ENCODE data around the gene NAALADL1. TPM values are rescaled to one million over a fixed set of nuclear protein-coding genes. Genes with fewer than 3 reads are reported as not detected.
A peak's percentile ranks its signal among the peaks of the same experiment; 100 is the strongest.
"Not testable (repeated sequence)": the region's sequence is repeated elsewhere in the genome, so short reads cannot be mapped to it uniquely, and the experiment has no call there.

NAALADL1 gene
- total RNA-seq, 1 donor from 2014 or later: 56.8 TPM

DNA sequence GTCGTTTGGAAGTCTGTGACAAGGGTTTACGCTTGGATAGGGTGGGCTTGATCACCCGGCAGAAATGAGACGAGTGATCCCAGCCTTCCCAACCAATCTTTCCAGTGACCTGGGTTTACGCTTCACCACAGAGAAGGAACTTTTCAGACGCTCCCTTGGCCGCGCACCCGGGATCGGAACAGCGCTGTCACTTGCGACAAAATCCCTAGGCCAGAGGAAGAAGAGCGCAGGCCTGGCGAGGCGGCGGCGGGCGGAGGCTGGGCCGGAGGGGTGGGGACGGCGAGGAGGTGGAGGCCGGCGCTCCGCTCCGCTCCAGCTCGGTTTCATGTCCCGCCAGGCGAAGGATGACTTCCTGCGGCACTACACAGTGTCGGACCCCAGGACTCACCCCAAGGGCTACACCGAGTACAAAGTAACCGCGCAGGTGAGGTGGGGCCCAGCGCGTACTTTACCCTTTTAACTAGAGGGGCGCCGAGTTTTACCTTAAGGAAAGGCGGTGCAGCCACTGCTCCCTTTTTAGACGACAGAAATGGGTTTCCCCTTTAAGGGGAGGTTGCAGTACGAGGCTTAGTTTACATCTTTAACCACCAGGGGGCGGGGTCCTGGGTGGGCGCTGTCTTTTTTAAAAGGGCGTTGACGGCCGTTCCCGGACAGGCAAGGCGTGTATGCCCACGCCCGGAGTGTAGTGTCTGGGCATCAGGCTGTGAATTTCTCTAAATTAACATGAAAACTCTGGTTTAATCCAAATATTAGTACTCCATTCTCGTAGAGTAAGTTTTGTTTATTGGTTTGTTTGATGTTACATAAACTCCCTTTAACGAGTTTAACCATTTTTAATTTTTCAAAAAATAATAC lies 30.9 kb downstream of the NAALADL1 start, which contains the start of gene SNX15:
Gene SNX15, plus strand, starts transcription at position 227 of the 855 bp plus-strand sequence. Its CDS starts 99 bp downstream, at position 326.
- TF ChIP-seq, protein P1, sequence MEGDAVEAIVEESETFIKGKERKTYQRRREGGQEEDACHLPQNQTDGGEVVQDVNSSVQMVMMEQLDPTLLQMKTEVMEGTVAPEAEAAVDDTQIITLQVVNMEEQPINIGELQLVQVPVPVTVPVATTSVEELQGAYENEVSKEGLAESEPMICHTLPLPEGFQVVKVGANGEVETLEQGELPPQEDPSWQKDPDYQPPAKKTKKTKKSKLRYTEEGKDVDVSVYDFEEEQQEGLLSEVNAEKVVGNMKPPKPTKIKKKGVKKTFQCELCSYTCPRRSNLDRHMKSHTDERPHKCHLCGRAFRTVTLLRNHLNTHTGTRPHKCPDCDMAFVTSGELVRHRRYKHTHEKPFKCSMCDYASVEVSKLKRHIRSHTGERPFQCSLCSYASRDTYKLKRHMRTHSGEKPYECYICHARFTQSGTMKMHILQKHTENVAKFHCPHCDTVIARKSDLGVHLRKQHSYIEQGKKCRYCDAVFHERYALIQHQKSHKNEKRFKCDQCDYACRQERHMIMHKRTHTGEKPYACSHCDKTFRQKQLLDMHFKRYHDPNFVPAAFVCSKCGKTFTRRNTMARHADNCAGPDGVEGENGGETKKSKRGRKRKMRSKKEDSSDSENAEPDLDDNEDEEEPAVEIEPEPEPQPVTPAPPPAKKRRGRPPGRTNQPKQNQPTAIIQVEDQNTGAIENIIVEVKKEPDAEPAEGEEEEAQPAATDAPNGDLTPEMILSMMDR (IDR thresholded peaks at IDR 0.05): peak; percentile 61 to 85 (median 78)
- DNase-seq (ENCODE audit: low spot score in 2 of 2): peak; percentile 72 to 96

DNA sequence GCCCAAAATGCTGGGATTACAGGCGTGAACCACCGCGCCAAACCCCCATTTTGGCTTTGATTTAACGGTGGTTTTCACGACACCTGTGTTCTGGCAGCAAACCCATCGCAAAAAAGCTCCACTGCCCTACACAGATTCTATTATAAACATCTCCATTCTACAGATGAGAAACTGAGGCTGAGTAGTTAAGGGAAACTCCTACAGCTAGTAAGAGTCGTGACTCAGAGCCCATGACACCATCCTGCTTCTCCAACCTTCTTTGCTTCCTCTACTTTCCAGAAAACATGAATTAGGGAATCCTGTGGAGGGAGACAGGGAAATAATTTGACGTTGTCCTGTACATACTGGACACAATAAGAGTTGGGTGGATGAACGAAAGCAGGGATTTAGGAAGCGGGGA lies 31.5 kb downstream of the NAALADL1 start:
- DNase-seq (ENCODE audit: low spot score in 2 of 2): no peak
- H3K36me3 ChIP-seq: peaks cover 7 to 14% of the 10 kb centered on the region in 2 donors
- no peaks in the 10 kb centered on the region for H3K27me3 ChIP-seq
- intact Hi-C loops (cut with DNase I): loop anchor here (1.0 to 5.0 kb wide), 7 partner anchors 13 to 892 kb away; partner anchors contain the start of genes ARL2, ATG2A, C11orf68 and CDCA5
- no peaks in the 10 kb centered on the region for H3K9me3 ChIP-seq
- TF ChIP-seq, protein P1 (IDR thresholded peaks at IDR 0.05): no peak
- H3K4me1 ChIP-seq: peaks cover 4 to 11% of the 10 kb centered on the region in 2 donors
- H3K27ac ChIP-seq: peak overlapping the region; percentile 66 to 83
- peak overlapping the region in 1 of 2 donors; percentile 64 for H3K4me3 ChIP-seq

More for the DNA sequence above, 30.9 kb downstream of the NAALADL1 start, which contains the start of gene SNX15:
- H3K4me1 ChIP-seq: peaks cover 4 to 11% of the 10 kb centered on the region in 2 donors
- peak within 1 kb of the TSS; percentile 66 to 83 for H3K27ac ChIP-seq
- intact Hi-C loops (cut with DNase I): loop anchor here (1.0 to 5.0 kb wide), 8 partner anchors 13 to 891 kb away; partner anchors contain the start of genes ARL2, ATG2A, C11orf68 and CDCA5
- H3K4me3 ChIP-seq: peak within 1 kb of the TSS; percentile 54 to 64
- H3K27me3 ChIP-seq: no peaks in the 10 kb centered on the region
- no peaks in the 10 kb centered on the region for H3K9me3 ChIP-seq
- H3K36me3 ChIP-seq: peaks cover 10 to 17% of the 10 kb centered on the region in 2 donors

DNA sequence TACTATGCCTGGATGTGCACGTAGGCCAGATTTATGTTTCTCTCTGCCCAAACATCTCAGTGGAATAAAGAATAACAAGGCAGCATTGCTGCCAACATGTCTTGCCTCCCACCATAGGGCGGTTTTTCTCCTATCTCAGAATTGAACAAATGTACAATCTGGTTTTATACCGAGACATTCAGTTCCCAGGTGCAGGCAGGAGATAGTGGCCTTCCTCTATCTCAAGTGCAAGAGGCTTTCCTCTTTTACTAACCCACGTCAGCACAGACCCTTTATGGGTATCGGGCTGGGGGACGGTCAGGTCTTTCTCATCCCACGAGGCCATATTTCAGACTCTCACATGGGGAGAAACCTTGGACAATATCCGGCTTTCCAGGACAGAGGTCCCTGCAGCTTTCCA lies 34.9 kb downstream of the NAALADL1 start:
- H3K27me3 ChIP-seq; H3K4me1 ChIP-seq; DNase-seq (ENCODE audit: low spot score in 2 of 2); intact Hi-C loops (cut with DNase I); H3K4me3 ChIP-seq; H3K27ac ChIP-seq; H3K9me3 ChIP-seq: not testable (repeated sequence)
- peaks cover 16 to 30% of the 10 kb centered on the region in 2 donors for H3K36me3 ChIP-seq

DNA sequence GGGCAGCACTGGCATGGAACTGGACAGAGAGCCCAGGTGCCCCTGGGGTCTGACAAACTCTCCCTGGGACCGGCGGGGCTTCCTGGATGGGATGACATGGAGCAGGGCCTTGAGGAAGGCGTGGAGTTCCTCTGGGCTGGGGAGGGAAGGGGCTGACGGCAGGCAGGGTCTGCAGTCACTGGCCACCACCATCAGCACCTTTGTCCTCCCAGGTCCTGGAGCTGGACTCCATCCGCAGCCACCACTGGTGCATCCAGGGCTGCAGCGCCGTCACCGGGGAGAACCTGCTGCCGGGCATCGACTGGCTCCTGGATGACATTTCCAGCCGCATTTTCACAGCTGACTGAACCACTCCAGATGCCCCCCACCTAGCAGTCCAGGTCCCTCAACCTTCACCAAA lies 36.8 kb downstream of the NAALADL1 start:
- intact Hi-C loops (cut with DNase I): no loop called here
- Histone ChIP-seq H3K36me3 (peaks cover 17 to 34% of the 10 kb centered on the region in 2 donors), H3K27ac (no peak overlapping the region), H3K4me1 (no peaks in the 10 kb centered on the region), H3K9me3 (no peaks in the 10 kb centered on the region), H3K27me3 (no peaks in the 10 kb centered on the region), H3K4me3 (no peak overlapping the region)
- TF ChIP-seq, protein P1 (IDR thresholded peaks at IDR 0.05): no peak
- no peak for DNase-seq (ENCODE audit: low spot score in 2 of 2)

DNA sequence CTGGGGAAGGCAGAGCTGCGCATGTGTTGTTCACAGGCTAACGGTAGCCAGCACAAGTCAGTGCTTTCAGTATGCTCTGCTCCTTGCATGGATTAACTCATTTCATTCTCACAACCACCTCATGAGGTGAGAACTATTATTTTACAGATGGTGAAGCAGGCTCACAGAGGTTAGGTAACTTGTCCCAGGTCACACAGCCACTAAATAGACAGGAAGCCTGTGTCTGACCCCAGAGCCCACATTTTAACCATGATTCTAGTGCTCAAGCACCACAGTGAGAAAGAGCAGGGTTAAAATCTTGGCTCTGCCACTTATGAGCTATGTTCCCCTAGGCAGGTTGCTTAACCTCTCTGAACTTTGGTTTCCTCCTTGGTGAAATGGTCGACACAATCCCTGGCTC lies 37.4 kb downstream of the NAALADL1 start:
- no peak for DNase-seq (ENCODE audit: low spot score in 2 of 2)
- Histone ChIP-seq H3K36me3 (peaks cover 17 to 34% of the 10 kb centered on the region in 2 donors), H3K9me3 (no peaks in the 10 kb centered on the region), H3K27me3 (no peaks in the 10 kb centered on the region), H3K27ac (no peak overlapping the region), H3K4me3 (no peak overlapping the region), H3K4me1 (no peaks in the 10 kb centered on the region)
- TF ChIP-seq, protein P1 (IDR thresholded peaks at IDR 0.05): no peak
- intact Hi-C loops (cut with DNase I): no loop called here

DNA sequence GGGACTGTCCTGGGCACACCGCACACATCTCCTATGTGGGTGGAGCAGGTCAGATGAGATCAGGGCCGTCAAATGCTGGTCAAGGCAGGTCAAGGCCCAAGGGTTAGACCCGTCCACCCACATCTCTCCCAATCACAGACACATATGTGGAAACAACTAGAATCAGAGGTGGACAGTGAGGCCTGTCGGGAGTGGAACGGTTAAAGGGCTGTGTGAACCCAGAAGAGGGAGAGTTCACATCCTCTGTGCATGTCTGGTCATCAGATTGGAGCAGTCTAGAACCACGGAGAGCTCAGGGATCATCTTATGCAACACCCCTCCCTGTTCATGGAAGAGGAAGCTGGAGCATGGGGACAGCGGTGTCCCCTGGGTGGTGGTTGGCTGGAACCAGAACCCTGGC lies 38.5 kb downstream of the NAALADL1 start:
- intact Hi-C loops (cut with DNase I): no loop called here
- TF ChIP-seq, protein P1 (IDR thresholded peaks at IDR 0.05): no peak
- H3K9me3 ChIP-seq: no peaks in the 10 kb centered on the region
- no peak overlapping the region for H3K27ac ChIP-seq
- peaks cover 0 to 11% of the 10 kb centered on the region in 2 donors for H3K4me1 ChIP-seq
- peaks cover 17 to 34% of the 10 kb centered on the region in 2 donors for H3K36me3 ChIP-seq
- DNase-seq (ENCODE audit: low spot score in 2 of 2): no peak
- no peak overlapping the region for H3K4me3 ChIP-seq
- no peaks in the 10 kb centered on the region for H3K27me3 ChIP-seq

Measured in ascending aorta (tissue), 2 donors.